Measurements from ENCODE around the gene HLA-DPB1. TPM values are rescaled to one million over a fixed set of nuclear protein-coding genes. Genes with fewer than 3 reads are reported as not detected.
A peak's percentile ranks its signal among the peaks of the same experiment; 100 is the strongest.

Gene HLA-DPB1
- total and polyA plus RNA-seq, 2 of the 4 experiments (the other 2 are of a cell fraction) = 7.7 to 10.7 TPM

GRCh38 chr6:33053230-33053629 lies 22.6 kb upstream of the HLA-DPB1 start:
- no CpG with 5 or more reads among the region's 4 CpGs for WGBS, 2 experiments (ENCODE audit: extremely low coverage in 2 of 2, insufficient read length in 1 of 2)
- no peak overlapping the region for H2BK20ac ChIP-seq (ENCODE audit: low read depth, low read length)
- H3K27ac ChIP-seq (ENCODE audit: insufficient read depth, low read length) = no peak overlapping the region
- no peak overlapping the region for H3K4ac ChIP-seq (ENCODE audit: low read depth, low read length)
- H4K5ac ChIP-seq (ENCODE audit: low read depth, low read length) = no peak overlapping the region
- ATAC-seq (ENCODE audit: low read depth) (no peak), DNase-seq (peak; percentile 2)
- H3K9me3 ChIP-seq (ENCODE audit: control insufficient read depth, insufficient read depth, low read length) = no peaks in the 10 kb centered on the region
- H4K20me1 ChIP-seq (ENCODE audit: insufficient read depth, low read length) = no peaks in the 10 kb centered on the region
- ChIA-PET CTCF (no interaction called here), POLR2A (ENCODE audit: unreplicated experiment) (no interaction called here)
- H3K4me2 ChIP-seq (ENCODE audit: low read depth, low read length) = no peak overlapping the region
- no peak overlapping the region for H2AK9ac ChIP-seq (replicated peaks; ENCODE audit: low read depth, low read length, poor library complexity)
- peaks cover 12% of the 10 kb centered on the region for H3K27me3 ChIP-seq (ENCODE audit: control insufficient read depth, insufficient read depth, low read length)
- dilution Hi-C loops (cut with HindIII; ENCODE audit: low sequenced_read_pairs, unreplicated experiment) (no loop called here), intact Hi-C loops (cut with micrococcal nuclease) (no loop called here), in situ Hi-C loops (cut with MboI; ENCODE audit: low sequenced_read_pairs) (no loop called here)
- no peaks in the 10 kb centered on the region for H3K36me3 ChIP-seq (ENCODE audit: control insufficient read depth, insufficient read depth, low read length)
- H2AFZ ChIP-seq (replicated peaks; ENCODE audit: low read length, poor library complexity) = no peak overlapping the region
- H3K56ac ChIP-seq (ENCODE audit: extremely low read depth, insufficient read depth, low read length) = no peak overlapping the region
- H2AK5ac ChIP-seq (ENCODE audit: low read depth, low read length) = no peak overlapping the region
- no peak overlapping the region for H2BK5ac ChIP-seq (ENCODE audit: low read depth, low read length, poor library complexity, severe bottlenecking)
- H3K23ac ChIP-seq (ENCODE audit: low read depth, low read length) = no peak overlapping the region
- no peak overlapping the region for H2BK120ac ChIP-seq (ENCODE audit: low read depth, low read length)
- no TSS peak for BruUV-seq (replicated peaks)
- H3K79me1 ChIP-seq (ENCODE audit: low read depth in 1 of 2, low read length in 2 of 2) = no peaks in the 10 kb centered on the region
- H3K14ac ChIP-seq (replicated peaks; ENCODE audit: low read depth, low read length) = no peak overlapping the region
- no peak overlapping the region for H2BK15ac ChIP-seq (ENCODE audit: low read depth, low read length)
- H3K4me1 ChIP-seq (ENCODE audit: control insufficient read depth, insufficient read depth, low read length) = no peaks in the 10 kb centered on the region
- H3K9me1 ChIP-seq (ENCODE audit: insufficient read depth, low read length) = no peaks in the 10 kb centered on the region
- no peak overlapping the region for H3K4me3 ChIP-seq (ENCODE audit: insufficient read depth, low read depth, low read length)
- H4K8ac ChIP-seq (ENCODE audit: low read depth in 2 of 2, low read length in 2 of 2) = no peak overlapping the region
- H4K91ac ChIP-seq (ENCODE audit: insufficient read depth, low read depth, low read length) = no peak overlapping the region
- H3K9ac ChIP-seq (ENCODE audit: low read depth, low read length) = no peak overlapping the region
- TF ChIP-seq, protein P1, sequence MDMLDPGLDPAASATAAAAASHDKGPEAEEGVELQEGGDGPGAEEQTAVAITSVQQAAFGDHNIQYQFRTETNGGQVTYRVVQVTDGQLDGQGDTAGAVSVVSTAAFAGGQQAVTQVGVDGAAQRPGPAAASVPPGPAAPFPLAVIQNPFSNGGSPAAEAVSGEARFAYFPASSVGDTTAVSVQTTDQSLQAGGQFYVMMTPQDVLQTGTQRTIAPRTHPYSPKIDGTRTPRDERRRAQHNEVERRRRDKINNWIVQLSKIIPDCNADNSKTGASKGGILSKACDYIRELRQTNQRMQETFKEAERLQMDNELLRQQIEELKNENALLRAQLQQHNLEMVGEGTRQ (IDR thresholded peaks at IDR 0.05; ENCODE audit: low read depth, low read length) = no peak
- TF ChIP-seq BHLHE40 (IDR thresholded peaks at IDR 0.05; ENCODE audit: low read depth, low read length) (no peak), MAZ (IDR thresholded peaks at IDR 0.05; ENCODE audit: borderline replicate concordance, low read depth, low read length) (no peak), MAFK (IDR thresholded peaks at IDR 0.05; ENCODE audit: low read depth, low read length) (no peak), NFE2L2 (IDR thresholded peaks at IDR 0.05; ENCODE audit: low read depth, low read length) (no peak), CEBPB (IDR thresholded peaks at IDR 0.05; ENCODE audit: low read depth, low read length) (no peak), RFX5 (IDR thresholded peaks at IDR 0.05; ENCODE audit: low read depth, low read length) (no peak), SMC3 (IDR thresholded peaks at IDR 0.05; ENCODE audit: low read depth, low read length) (no peak), CTCF (conservative IDR thresholded peaks at IDR 0.05; ENCODE audit: low read depth, low read length) (no peak), FOS (IDR thresholded peaks at IDR 0.05; ENCODE audit: low read depth, low read length) (no peak), CHD1 (IDR thresholded peaks at IDR 0.05; ENCODE audit: low read depth, low read length) (no peak), MXI1 (IDR thresholded peaks at IDR 0.05; ENCODE audit: borderline replicate concordance, low read depth, low read length) (no peak), RCOR1 (IDR thresholded peaks at IDR 0.05; ENCODE audit: insufficient replicate concordance, low read length) (no peak), POLR2A (IDR thresholded peaks at IDR 0.05; ENCODE audit: low read depth, low read length) (no peak), RAD21 (IDR thresholded peaks at IDR 0.05; ENCODE audit: low read length) (no peak)
- TF ChIP-seq, protein P2, sequence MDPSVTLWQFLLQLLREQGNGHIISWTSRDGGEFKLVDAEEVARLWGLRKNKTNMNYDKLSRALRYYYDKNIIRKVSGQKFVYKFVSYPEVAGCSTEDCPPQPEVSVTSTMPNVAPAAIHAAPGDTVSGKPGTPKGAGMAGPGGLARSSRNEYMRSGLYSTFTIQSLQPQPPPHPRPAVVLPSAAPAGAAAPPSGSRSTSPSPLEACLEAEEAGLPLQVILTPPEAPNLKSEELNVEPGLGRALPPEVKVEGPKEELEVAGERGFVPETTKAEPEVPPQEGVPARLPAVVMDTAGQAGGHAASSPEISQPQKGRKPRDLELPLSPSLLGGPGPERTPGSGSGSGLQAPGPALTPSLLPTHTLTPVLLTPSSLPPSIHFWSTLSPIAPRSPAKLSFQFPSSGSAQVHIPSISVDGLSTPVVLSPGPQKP (IDR thresholded peaks at IDR 0.05; ENCODE audit: borderline replicate concordance, low read depth, low read length) = no peak
- H3K18ac ChIP-seq (ENCODE audit: low read depth, low read length) = no peak overlapping the region

All from IMR-90 (cell line).